ENCODE results near the gene METAP2. TPM values are rescaled to one million over a fixed set of nuclear protein-coding genes. Genes with fewer than 3 reads are reported as not detected.

The METAP2 gene
- total and polyA plus RNA-seq, 2 experiments from 2014 or later, result 111 to 159 TPM

DNA sequence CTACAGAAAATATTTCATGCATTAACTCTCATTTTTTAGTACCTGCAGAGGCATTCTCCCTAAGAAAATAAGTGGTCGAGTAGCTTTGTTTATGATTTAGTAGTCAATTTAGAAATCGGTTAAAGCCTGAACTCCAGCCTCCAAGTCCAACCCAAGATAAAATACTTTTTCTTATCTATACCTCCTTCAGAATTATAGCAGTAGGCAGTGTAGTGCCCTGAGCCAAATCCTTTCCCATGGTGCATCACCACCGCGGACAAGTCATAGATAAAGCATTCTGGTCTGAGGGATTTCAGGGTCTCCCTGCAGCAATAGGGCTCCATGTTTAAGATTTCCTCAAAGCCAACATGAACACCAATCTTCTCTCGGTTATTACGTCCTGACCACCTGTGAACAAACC, 46.9 kb downstream of the METAP2 start:
- DNase-seq (ENCODE audit: low spot score), result no peak
- H2AFZ ChIP-seq, result no peak overlapping the region
- H3K27me3 Mint-ChIP-seq (ENCODE audit: insufficient read depth, low read depth, poor library complexity), result peaks cover 18% of the 10 kb centered on the region
- H4K20me1 ChIP-seq (replicated peaks; ENCODE audit: insufficient read depth), result peaks cover 44% of the 10 kb centered on the region
- peaks cover 88% of the 10 kb centered on the region for H3K36me3 Mint-ChIP-seq (ENCODE audit: low read depth)
- no peak overlapping the region for H3K4me3 ChIP-seq
- no peak overlapping the region for H3K4me3 Mint-ChIP-seq
- H3K27ac Mint-ChIP-seq, result no peak overlapping the region
- TF ChIP-seq STAT1 (IDR thresholded peaks at IDR 0.05; ENCODE audit: unreplicated experiment) (no peak), NANOG (IDR thresholded peaks at IDR 0.05; ENCODE audit: borderline replicate concordance) (no peak), CREB1 (CRISPR knock-in tag; IDR thresholded peaks at IDR 0.05; ENCODE audit: low read depth) (no peak), ZNF114 (CRISPR knock-in tag; IDR thresholded peaks at IDR 0.05) (no peak), JUNB (IDR thresholded peaks at IDR 0.05; ENCODE audit: unreplicated experiment) (no peak), EZH2 (IDR thresholded peaks at IDR 0.05; ENCODE audit: low read depth, unreplicated experiment) (no peak), ZNF331 (CRISPR knock-in tag; IDR thresholded peaks at IDR 0.05; ENCODE audit: low read depth) (no peak), EZH2phosphoT487 (IDR thresholded peaks at IDR 0.05; ENCODE audit: unreplicated experiment) (no peak), POLR2AphosphoS5 (IDR thresholded peaks at IDR 0.05; ENCODE audit: low read depth) (no peak)
- TF ChIP-seq, protein P1, sequence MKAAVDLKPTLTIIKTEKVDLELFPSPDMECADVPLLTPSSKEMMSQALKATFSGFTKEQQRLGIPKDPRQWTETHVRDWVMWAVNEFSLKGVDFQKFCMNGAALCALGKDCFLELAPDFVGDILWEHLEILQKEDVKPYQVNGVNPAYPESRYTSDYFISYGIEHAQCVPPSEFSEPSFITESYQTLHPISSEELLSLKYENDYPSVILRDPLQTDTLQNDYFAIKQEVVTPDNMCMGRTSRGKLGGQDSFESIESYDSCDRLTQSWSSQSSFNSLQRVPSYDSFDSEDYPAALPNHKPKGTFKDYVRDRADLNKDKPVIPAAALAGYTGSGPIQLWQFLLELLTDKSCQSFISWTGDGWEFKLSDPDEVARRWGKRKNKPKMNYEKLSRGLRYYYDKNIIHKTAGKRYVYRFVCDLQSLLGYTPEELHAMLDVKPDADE (IDR thresholded peaks at IDR 0.05), result no peak
- TF ChIP-seq, protein P2, sequence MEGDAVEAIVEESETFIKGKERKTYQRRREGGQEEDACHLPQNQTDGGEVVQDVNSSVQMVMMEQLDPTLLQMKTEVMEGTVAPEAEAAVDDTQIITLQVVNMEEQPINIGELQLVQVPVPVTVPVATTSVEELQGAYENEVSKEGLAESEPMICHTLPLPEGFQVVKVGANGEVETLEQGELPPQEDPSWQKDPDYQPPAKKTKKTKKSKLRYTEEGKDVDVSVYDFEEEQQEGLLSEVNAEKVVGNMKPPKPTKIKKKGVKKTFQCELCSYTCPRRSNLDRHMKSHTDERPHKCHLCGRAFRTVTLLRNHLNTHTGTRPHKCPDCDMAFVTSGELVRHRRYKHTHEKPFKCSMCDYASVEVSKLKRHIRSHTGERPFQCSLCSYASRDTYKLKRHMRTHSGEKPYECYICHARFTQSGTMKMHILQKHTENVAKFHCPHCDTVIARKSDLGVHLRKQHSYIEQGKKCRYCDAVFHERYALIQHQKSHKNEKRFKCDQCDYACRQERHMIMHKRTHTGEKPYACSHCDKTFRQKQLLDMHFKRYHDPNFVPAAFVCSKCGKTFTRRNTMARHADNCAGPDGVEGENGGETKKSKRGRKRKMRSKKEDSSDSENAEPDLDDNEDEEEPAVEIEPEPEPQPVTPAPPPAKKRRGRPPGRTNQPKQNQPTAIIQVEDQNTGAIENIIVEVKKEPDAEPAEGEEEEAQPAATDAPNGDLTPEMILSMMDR (conservative IDR thresholded peaks at IDR 0.05; ENCODE audit: low read depth in 2 of 2), result no peak
- TF ChIP-seq, protein P3, sequence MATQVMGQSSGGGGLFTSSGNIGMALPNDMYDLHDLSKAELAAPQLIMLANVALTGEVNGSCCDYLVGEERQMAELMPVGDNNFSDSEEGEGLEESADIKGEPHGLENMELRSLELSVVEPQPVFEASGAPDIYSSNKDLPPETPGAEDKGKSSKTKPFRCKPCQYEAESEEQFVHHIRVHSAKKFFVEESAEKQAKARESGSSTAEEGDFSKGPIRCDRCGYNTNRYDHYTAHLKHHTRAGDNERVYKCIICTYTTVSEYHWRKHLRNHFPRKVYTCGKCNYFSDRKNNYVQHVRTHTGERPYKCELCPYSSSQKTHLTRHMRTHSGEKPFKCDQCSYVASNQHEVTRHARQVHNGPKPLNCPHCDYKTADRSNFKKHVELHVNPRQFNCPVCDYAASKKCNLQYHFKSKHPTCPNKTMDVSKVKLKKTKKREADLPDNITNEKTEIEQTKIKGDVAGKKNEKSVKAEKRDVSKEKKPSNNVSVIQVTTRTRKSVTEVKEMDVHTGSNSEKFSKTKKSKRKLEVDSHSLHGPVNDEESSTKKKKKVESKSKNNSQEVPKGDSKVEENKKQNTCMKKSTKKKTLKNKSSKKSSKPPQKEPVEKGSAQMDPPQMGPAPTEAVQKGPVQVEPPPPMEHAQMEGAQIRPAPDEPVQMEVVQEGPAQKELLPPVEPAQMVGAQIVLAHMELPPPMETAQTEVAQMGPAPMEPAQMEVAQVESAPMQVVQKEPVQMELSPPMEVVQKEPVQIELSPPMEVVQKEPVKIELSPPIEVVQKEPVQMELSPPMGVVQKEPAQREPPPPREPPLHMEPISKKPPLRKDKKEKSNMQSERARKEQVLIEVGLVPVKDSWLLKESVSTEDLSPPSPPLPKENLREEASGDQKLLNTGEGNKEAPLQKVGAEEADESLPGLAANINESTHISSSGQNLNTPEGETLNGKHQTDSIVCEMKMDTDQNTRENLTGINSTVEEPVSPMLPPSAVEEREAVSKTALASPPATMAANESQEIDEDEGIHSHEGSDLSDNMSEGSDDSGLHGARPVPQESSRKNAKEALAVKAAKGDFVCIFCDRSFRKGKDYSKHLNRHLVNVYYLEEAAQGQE (IDR thresholded peaks at IDR 0.05; ENCODE audit: unreplicated experiment), result no peak
- TF ChIP-seq, protein P4, sequence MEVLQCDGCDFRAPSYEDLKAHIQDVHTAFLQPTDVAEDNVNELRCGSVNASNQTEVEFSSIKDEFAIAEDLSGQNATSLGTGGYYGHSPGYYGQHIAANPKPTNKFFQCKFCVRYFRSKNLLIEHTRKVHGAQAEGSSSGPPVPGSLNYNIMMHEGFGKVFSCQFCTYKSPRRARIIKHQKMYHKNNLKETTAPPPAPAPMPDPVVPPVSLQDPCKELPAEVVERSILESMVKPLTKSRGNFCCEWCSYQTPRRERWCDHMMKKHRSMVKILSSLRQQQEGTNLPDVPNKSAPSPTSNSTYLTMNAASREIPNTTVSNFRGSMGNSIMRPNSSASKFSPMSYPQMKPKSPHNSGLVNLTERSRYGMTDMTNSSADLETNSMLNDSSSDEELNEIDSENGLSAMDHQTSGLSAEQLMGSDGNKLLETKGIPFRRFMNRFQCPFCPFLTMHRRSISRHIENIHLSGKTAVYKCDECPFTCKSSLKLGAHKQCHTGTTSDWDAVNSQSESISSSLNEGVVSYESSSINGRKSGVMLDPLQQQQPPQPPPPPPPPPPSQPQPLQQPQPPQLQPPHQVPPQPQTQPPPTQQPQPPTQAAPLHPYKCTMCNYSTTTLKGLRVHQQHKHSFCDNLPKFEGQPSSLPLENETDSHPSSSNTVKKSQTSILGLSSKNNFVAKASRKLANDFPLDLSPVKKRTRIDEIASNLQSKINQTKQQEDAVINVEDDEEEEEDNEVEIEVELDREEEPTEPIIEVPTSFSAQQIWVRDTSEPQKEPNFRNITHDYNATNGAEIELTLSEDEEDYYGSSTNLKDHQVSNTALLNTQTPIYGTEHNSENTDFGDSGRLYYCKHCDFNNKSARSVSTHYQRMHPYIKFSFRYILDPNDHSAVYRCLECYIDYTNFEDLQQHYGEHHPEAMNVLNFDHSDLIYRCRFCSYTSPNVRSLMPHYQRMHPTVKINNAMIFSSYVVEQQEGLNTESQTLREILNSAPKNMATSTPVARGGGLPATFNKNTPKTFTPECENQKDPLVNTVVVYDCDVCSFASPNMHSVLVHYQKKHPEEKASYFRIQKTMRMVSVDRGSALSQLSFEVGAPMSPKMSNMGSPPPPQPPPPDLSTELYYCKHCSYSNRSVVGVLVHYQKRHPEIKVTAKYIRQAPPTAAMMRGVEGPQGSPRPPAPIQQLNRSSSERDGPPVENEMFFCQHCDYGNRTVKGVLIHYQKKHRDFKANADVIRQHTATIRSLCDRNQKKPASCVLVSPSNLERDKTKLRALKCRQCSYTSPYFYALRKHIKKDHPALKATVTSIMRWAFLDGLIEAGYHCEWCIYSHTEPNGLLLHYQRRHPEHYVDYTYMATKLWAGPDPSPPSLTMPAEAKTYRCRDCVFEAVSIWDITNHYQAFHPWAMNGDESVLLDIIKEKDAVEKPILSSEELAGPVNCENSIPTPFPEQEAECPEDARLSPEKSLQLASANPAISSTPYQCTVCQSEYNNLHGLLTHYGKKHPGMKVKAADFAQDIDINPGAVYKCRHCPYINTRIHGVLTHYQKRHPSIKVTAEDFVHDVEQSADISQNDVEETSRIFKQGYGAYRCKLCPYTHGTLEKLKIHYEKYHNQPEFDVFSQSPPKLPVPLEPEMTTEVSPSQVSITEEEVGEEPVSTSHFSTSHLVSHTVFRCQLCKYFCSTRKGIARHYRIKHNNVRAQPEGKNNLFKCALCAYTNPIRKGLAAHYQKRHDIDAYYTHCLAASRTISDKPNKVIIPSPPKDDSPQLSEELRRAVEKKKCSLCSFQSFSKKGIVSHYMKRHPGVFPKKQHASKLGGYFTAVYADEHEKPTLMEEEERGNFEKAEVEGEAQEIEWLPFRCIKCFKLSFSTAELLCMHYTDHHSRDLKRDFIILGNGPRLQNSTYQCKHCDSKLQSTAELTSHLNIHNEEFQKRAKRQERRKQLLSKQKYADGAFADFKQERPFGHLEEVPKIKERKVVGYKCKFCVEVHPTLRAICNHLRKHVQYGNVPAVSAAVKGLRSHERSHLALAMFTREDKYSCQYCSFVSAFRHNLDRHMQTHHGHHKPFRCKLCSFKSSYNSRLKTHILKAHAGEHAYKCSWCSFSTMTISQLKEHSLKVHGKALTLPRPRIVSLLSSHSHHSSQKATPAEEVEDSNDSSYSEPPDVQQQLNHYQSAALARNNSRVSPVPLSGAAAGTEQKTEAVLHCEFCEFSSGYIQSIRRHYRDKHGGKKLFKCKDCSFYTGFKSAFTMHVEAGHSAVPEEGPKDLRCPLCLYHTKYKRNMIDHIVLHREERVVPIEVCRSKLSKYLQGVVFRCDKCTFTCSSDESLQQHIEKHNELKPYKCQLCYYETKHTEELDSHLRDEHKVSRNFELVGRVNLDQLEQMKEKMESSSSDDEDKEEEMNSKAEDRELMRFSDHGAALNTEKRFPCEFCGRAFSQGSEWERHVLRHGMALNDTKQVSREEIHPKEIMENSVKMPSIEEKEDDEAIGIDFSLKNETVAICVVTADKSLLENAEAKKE (CRISPR knock-in tag; IDR thresholded peaks at IDR 0.05), result no peak
- H3K4me1 ChIP-seq (ENCODE audit: insufficient read depth), result peaks cover 4% of the 10 kb centered on the region; the same call in 1 of the 2 replicates
- no peak for ATAC-seq
- H3K27ac ChIP-seq (ENCODE audit: low read depth), result peak overlapping the region; percentile 86; the same call in 1 of the 2 replicates
- H3K27me3 ChIP-seq (ENCODE audit: insufficient read depth), result no peaks in the 10 kb centered on the region
- H3K4me1 Mint-ChIP-seq, result peaks cover 8% of the 10 kb centered on the region
- H3K4me2 ChIP-seq, result no peak overlapping the region
- no peaks in the 10 kb centered on the region for H3K9me2 ChIP-seq (ENCODE audit: insufficient read depth)
- peaks cover 77% of the 10 kb centered on the region for H3K36me3 ChIP-seq (ENCODE audit: insufficient read depth)
- H3K79me2 ChIP-seq (replicated peaks; ENCODE audit: insufficient read depth), result peaks cover 41% of the 10 kb centered on the region
- peaks cover 58% of the 10 kb centered on the region for H3F3A ChIP-seq (replicated peaks; ENCODE audit: low read depth)
- H3K9me3 Mint-ChIP-seq, result no peaks in the 10 kb centered on the region; the same call in 2 of the 3 replicates

All from GM23338 (cell line).